SJCRH30 (cell line): ENCODE results near the gene RETSAT. TPM values are rescaled to one million over a fixed set of nuclear protein-coding genes. Genes with fewer than 3 reads are reported as not detected.
"Not testable (repeated sequence)": the region's sequence is repeated elsewhere in the genome, so short reads cannot be mapped to it uniquely, and the experiment has no call there.

Experiments
- DNase-seq, 2 experiments: peaks; one replicate each; pipeline ENCODE4 v3.0.0-alpha.2; 2015 to 2020
- H3K27ac ChIP-seq: fragments of 250-450 bp; sonication (Bioruptor Pico); 2 replicates; pipeline ENCODE4 v1.5.1; 2020; ENCODE audit warnings: mild to moderate bottlenecking, moderate library complexity
- H3K27me3 ChIP-seq: fragments of 250-450 bp; sonication (Bioruptor Pico); 2 replicates; pipeline ENCODE4 v1.5.1; 2020; ENCODE audit warnings: mild to moderate bottlenecking, moderate library complexity
- H3K36me3 ChIP-seq: fragments of 250-450 bp; sonication (Bioruptor Pico); 2 replicates; pipeline ENCODE4 v1.5.1; 2020; ENCODE audit warnings: mild to moderate bottlenecking, moderate library complexity
- H3K4me1 ChIP-seq: fragments of 250-450 bp; sonication (Bioruptor Pico); 2 replicates; pipeline ENCODE4 v1.5.1; 2020; ENCODE audit warnings: mild to moderate bottlenecking, moderate library complexity
- H3K4me3 ChIP-seq: fragments of 250-450 bp; sonication (Bioruptor Pico); 2 replicates; pipeline ENCODE4 v1.5.1; 2020; ENCODE audit warnings: mild to moderate bottlenecking, moderate library complexity
- H3K9me3 ChIP-seq: fragments of 250-450 bp; sonication (Bioruptor Pico); replicated peaks from 2 replicates; pipeline ENCODE4 v1.5.1; 2020; ENCODE audit warnings: mild to moderate bottlenecking, moderate library complexity
- total RNA-seq: library from RNA; depleted of rRNA; stranded (reverse); fragments of >200 nt; shearing (Covaris generic); gene quantifications from 2 replicates; pipeline ENCODE4 v1.2.3, GENCODE V29; 2014; rRNA removed

RETSAT gene
- total RNA-seq, 1 experiment from 2014 or later = 11.0 TPM

- not testable (repeated sequence) for DNase-seq, H3K27me3 ChIP-seq, H3K4me3 ChIP-seq, H3K9me3 ChIP-seq, H3K27ac ChIP-seq, H3K4me1 ChIP-seq
- H3K36me3 ChIP-seq = peaks cover 32% of the 10 kb centered on the region
Observed at GRCh38 chr2:85315921-85316320, 38.4 kb downstream of the RETSAT start.

- Histone ChIP-seq H3K27ac (no peak overlapping the region), H3K9me3 (no peaks in the 10 kb centered on the region), H3K36me3 (peaks cover 21% of the 10 kb centered on the region), H3K4me3 (no peak overlapping the region), H3K4me1 (peaks cover 20% of the 10 kb centered on the region), H3K27me3 (no peaks in the 10 kb centered on the region)
- no peak for DNase-seq
Observed at GRCh38 chr2:85314884-85315242, 39.5 kb downstream of the RETSAT start.

DNA sequence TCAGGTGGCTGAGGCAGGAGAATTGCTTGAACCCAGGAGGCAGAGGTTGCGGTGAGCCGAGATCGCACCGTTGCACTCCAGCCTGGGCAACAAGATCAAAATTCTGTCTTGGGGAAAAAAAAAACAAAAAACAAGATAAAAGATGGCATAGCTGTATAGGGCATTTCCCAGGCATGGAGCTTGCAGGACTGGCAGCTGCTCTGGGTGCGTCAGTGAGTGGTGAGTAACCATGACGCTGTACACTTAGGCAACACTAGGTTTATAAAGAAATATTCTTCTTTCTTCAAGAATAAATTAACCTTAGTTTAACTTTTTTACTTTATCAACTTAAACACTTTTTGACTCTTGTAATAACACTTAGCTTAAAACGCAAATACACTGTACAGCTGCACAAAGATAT is 41.9 kb downstream of the RETSAT start:
- Histone ChIP-seq H3K4me3 (no peak overlapping the region), H3K9me3 (no peaks in the 10 kb centered on the region), H3K27ac (no peak overlapping the region), H3K4me1 (peaks cover 28% of the 10 kb centered on the region), H3K36me3 (peaks cover 17% of the 10 kb centered on the region), H3K27me3 (no peaks in the 10 kb centered on the region)
- DNase-seq = no peak

- peak overlapping the region; percentile 73 for H3K27ac ChIP-seq
- H3K4me3 ChIP-seq = no peak overlapping the region
- DNase-seq = peak; percentile 75 to 81
Observed at GRCh38 chr2:85310330-85310729, 44.0 kb downstream of the RETSAT start.

GRCh38 chr2:85309699-85310321 is 44.5 kb downstream of the RETSAT start:
- peak overlapping the region; percentile 73 for H3K27ac ChIP-seq
- no peak overlapping the region for H3K4me3 ChIP-seq

More at GRCh38 chr2:85310330-85310729, 44.0 kb downstream of the RETSAT start:
- Histone ChIP-seq H3K4me1 (peaks cover 28% of the 10 kb centered on the region), H3K27me3 (no peaks in the 10 kb centered on the region), H3K9me3 (no peaks in the 10 kb centered on the region), H3K36me3 (peaks cover 30% of the 10 kb centered on the region)

GRCh38 chr2:85308896-85309555 is 45.3 kb downstream of the RETSAT start:
- DNase-seq = peak; percentile 78 to 82
- H3K36me3 ChIP-seq = peaks cover 41% of the 10 kb centered on the region
- H3K4me3 ChIP-seq = no peak overlapping the region
- no peaks in the 10 kb centered on the region for H3K27me3 ChIP-seq
- peak overlapping the region; percentile 73 for H3K27ac ChIP-seq
- no peaks in the 10 kb centered on the region for H3K9me3 ChIP-seq
- H3K4me1 ChIP-seq = peaks cover 28% of the 10 kb centered on the region

More at GRCh38 chr2:85309699-85310321, 44.5 kb downstream of the RETSAT start:
- Histone ChIP-seq H3K9me3 (no peaks in the 10 kb centered on the region), H3K27me3 (no peaks in the 10 kb centered on the region), H3K36me3 (peaks cover 33% of the 10 kb centered on the region), H3K4me1 (peaks cover 28% of the 10 kb centered on the region)
- DNase-seq = peak; percentile 56 to 63

- no peak for DNase-seq
- H3K27ac ChIP-seq = no peak overlapping the region
- H3K9me3 ChIP-seq = no peaks in the 10 kb centered on the region
- no peaks in the 10 kb centered on the region for H3K27me3 ChIP-seq
- H3K36me3 ChIP-seq = peaks cover 42% of the 10 kb centered on the region
- H3K4me1 ChIP-seq = peaks cover 28% of the 10 kb centered on the region
- no peak overlapping the region for H3K4me3 ChIP-seq
Observed at GRCh38 chr2:85308201-85308600, 46.1 kb downstream of the RETSAT start.

DNA sequence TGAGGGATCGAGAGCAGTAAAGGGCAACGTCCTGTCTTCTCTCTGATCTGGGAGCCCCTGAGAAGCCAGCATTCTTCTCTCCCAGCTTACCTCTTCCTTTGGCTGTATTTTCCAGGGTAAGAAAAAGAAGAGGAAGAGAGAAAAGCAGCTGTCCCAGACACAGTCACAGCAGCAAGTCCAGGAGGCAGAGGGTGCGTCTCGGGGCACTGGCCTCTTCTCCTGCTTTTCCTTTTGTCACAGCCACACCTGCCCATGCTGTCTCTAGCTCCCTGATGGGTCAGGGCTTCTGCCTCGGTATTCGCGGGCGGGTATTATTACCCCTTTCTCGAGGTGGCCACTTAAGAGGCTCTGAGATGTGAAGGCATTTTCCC is 46.8 kb downstream of the RETSAT start:
- no peaks in the 10 kb centered on the region for H3K27me3 ChIP-seq
- H3K36me3 ChIP-seq = peaks cover 42% of the 10 kb centered on the region
- no peak for DNase-seq
- no peak overlapping the region for H3K27ac ChIP-seq
- no peaks in the 10 kb centered on the region for H3K9me3 ChIP-seq
- H3K4me1 ChIP-seq = peaks cover 28% of the 10 kb centered on the region
- H3K4me3 ChIP-seq = no peak overlapping the region

GRCh38 chr2:85303780-85304531 is 50.4 kb downstream of the RETSAT start:
- no peak for DNase-seq
- no peaks in the 10 kb centered on the region for H3K9me3 ChIP-seq
- H3K27ac ChIP-seq = no peak overlapping the region
- H3K27me3 ChIP-seq = no peaks in the 10 kb centered on the region
- H3K4me3 ChIP-seq = no peak overlapping the region
- peaks cover 8% of the 10 kb centered on the region for H3K4me1 ChIP-seq
- H3K36me3 ChIP-seq = peaks cover 49% of the 10 kb centered on the region

DNA sequence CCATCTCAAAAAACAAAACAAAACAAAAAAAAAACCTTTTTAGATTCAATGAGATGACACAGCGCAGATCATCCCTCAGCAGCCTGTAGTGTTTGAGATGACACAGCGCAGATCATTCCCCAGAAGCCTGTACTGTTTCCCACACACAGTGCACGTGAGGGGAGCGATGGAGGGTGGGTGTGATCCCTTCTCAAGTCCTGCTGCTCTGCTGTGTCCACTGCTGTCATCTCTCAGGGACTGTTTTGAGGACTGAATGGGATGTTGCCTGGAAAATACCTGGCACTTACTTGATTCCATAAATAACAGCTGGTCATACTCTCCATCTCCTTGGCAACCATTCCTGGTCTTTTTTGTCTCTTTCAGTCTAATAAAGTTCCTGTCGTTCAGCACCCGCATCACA is 52.2 kb downstream of the RETSAT start:
- no peaks in the 10 kb centered on the region for H3K9me3 ChIP-seq
- H3K4me1 ChIP-seq = no peaks in the 10 kb centered on the region
- peaks cover 37% of the 10 kb centered on the region for H3K36me3 ChIP-seq
- no peak overlapping the region for H3K4me3 ChIP-seq
- H3K27ac ChIP-seq = no peak overlapping the region
- DNase-seq = no peak
- H3K27me3 ChIP-seq = no peaks in the 10 kb centered on the region

Other genes starting within 250 kb of the RETSAT start
- gene TCF7L1, start 221.1 kb downstream of the RETSAT start, total RNA-seq = 8.5 and 9.2 TPM in 2 replicates
- gene TGOLN2, start 26.5 kb downstream of the RETSAT start, total RNA-seq = 73.5 and 80.3 TPM in 2 replicates
- gene ELMOD3, start 241 bp upstream of the RETSAT start, total RNA-seq = 17.2 and 19.3 TPM in 2 replicates
- 0.43 and 1.1 TPM in 2 replicates for gene CAPG, start 55.8 kb upstream of the RETSAT start, total RNA-seq
- gene SH2D6, start 64.2 kb upstream of the RETSAT start, total RNA-seq = 0.25 and 0.77 TPM in 2 replicates
- gene MAT2A, start 184.6 kb upstream of the RETSAT start, total RNA-seq = 218 and 291 TPM in 2 replicates
- 37.0 and 38.9 TPM in 2 replicates for gene GGCX, start 207.0 kb upstream of the RETSAT start, total RNA-seq
- 51.3 and 54.7 TPM in 2 replicates for gene VAMP8, start 223.1 kb upstream of the RETSAT start, total RNA-seq
- not detected in 2 replicates for gene VAMP5, start 229.9 kb upstream of the RETSAT start, total RNA-seq
- 91.1 and 111 TPM in 2 replicates for gene RNF181, start 241.2 kb upstream of the RETSAT start, total RNA-seq
- gene TMEM150A, start 248.2 kb upstream of the RETSAT start, total RNA-seq = 5.4 and 5.6 TPM in 2 replicates